H7 (cell line): ENCODE measurements around the gene LIX1. TPM values are rescaled to one million over a fixed set of nuclear protein-coding genes. Genes with fewer than 3 reads are reported as not detected.

ENCODE experiments used
- DNase-seq: peaks from one replicate; pipeline ENCODE4 v3.0.0; 2012
- H3K27me3 ChIP-seq: 2 replicates; pipeline ENCODE4 v1.6.0; 2011; ENCODE audit warnings: mild to moderate bottlenecking, low read length; ENCODE audit not compliant: control insufficient read depth, insufficient read depth
- H3K36me3 ChIP-seq: replicated peaks from 2 replicates; pipeline ENCODE4 v1.5.1; 2011; ENCODE audit warnings: low read length; ENCODE audit not compliant: control insufficient read depth, insufficient read depth
- H3K4me3 ChIP-seq: 2 replicates; pipeline ENCODE4 v1.5.1; 2011; ENCODE audit warnings: low read depth, mild to moderate bottlenecking, control low read depth, low read length, moderate library complexity; ENCODE audit not compliant: insufficient read depth
- total RNA-seq: library from RNA; depleted of rRNA; stranded (reverse); fragments of >200 nt; shearing (Covaris generic); gene quantifications from 2 replicates; pipeline ENCODE4 v1.2.3, GENCODE V29; 2014

Gene LIX1
- total RNA-seq, 1 experiment from 2014 or later: 0.14 TPM

GRCh38 chr5:97131139-97131710 is 11.2 kb downstream of the LIX1 start:
- Histone ChIP-seq H3K4me3 (no peak overlapping the region), H3K36me3 (no peaks in the 10 kb centered on the region), H3K27me3 (no peaks in the 10 kb centered on the region)
- DNase-seq: no peak

DNA sequence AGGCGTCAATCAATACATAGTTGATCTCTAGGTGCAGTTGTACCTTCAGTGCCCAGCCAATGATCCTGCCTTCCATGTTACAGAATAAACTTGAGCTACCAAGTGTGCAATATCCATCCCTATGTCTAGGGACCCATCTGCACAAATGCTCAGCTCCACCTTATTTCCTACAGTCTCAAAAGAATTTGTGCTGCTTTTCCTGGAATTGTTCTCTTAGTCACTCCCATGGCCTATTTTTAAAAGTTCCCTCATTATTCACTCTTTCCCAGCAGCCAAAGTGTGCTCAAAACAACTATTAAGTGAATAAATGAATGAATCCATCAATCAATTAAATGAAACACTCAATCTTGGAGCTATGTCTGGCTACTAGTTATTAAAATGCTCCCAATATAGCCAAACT is 14.7 kb downstream of the LIX1 start:
- Histone ChIP-seq H3K36me3 (no peaks in the 10 kb centered on the region), H3K27me3 (no peaks in the 10 kb centered on the region), H3K4me3 (no peak overlapping the region)
- no peak for DNase-seq

- no peaks in the 10 kb centered on the region for H3K27me3 ChIP-seq
- DNase-seq: no peak
Measured at GRCh38 chr5:97125125-97125683, 17.2 kb downstream of the LIX1 start.

GRCh38 chr5:97124335-97124734 is 18.1 kb downstream of the LIX1 start:
- H3K4me3 ChIP-seq: no peak overlapping the region
- H3K36me3 ChIP-seq: no peaks in the 10 kb centered on the region
- no peaks in the 10 kb centered on the region for H3K27me3 ChIP-seq
- DNase-seq: no peak

More at GRCh38 chr5:97125125-97125683, 17.2 kb downstream of the LIX1 start:
- H3K36me3 ChIP-seq: no peaks in the 10 kb centered on the region
- H3K4me3 ChIP-seq: no peak overlapping the region

DNA sequence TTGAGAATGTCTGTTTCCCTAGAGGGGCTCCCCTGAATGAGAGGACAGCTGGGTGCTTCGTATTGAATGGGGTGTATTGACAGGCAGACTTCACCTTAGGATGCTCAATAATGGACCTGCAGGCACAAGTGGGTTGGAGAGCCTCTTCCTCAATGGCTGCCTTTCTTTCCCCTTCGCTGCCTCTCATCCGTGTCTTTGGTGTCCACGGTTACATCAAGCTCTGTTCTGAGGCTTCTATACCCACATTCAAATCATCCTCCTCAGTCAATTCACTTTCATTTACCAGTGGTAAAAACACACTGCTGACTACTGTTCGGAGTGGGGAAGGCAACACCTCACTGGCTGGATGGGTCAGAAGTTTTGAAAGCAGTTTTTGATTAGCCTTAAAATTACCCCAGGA is 20.6 kb downstream of the LIX1 start:
- Histone ChIP-seq H3K4me3 (no peak overlapping the region), H3K36me3 (no peaks in the 10 kb centered on the region), H3K27me3 (no peaks in the 10 kb centered on the region)
- no peak for DNase-seq

DNA sequence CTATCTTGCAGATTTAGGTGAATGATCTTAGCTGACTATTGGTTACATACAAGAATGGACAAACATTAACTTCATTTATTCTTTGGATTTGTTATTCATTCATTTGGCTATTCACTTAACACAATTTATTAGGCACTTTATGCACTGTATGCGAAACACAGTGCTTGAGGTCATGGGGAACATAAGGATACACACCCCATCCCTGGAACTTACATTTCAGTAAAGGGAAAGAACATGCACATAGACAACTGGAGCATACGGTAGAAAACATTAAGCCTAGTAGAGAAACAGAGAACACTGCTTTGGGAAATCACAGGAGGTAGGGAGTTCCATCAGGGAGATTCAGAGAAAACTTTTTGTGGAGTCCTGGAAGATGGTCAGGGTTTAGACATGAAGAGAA is 22.2 kb downstream of the LIX1 start:
- Histone ChIP-seq H3K4me3 (no peak overlapping the region), H3K36me3 (no peaks in the 10 kb centered on the region), H3K27me3 (no peaks in the 10 kb centered on the region)
- DNase-seq: no peak

- H3K27me3 ChIP-seq: no peaks in the 10 kb centered on the region
- no peak overlapping the region for H3K4me3 ChIP-seq
- no peak for DNase-seq
- H3K36me3 ChIP-seq: no peaks in the 10 kb centered on the region
Measured at GRCh38 chr5:97119007-97119390, 23.4 kb downstream of the LIX1 start.

- Histone ChIP-seq H3K27me3 (no peaks in the 10 kb centered on the region), H3K4me3 (no peak overlapping the region), H3K36me3 (no peaks in the 10 kb centered on the region)
- DNase-seq: no peak
Measured at GRCh38 chr5:97118261-97119006, 24.0 kb downstream of the LIX1 start.

- Histone ChIP-seq H3K36me3 (no peaks in the 10 kb centered on the region), H3K27me3 (no peaks in the 10 kb centered on the region), H3K4me3 (no peak overlapping the region)
- DNase-seq: no peak
Measured at GRCh38 chr5:97115932-97116331, 26.5 kb downstream of the LIX1 start.

DNA sequence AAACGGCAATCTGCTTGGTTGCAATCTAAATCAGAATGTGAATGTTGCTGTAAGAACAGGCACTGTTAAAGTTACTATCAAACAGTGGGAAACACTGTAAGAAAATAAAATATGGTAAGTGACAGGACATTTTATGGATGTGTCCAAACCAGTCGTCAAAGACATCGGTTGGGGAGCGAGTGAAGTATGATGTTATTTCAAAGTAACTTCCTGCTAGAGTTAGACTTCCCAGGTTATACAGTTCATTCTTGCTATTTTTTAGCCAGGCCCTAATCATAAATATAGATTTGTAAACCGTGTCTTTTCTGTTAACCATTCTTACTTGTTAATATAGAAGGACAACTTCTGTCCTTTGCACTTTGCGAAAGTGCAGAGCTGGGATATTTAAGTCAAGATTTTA is 30.2 kb downstream of the LIX1 start:
- Histone ChIP-seq H3K4me3 (no peak overlapping the region), H3K36me3 (no peaks in the 10 kb centered on the region), H3K27me3 (no peaks in the 10 kb centered on the region)
- no peak for DNase-seq

GRCh38 chr5:97111616-97112015 is 30.8 kb downstream of the LIX1 start:
- no peak overlapping the region for H3K4me3 ChIP-seq
- DNase-seq: no peak
- no peaks in the 10 kb centered on the region for H3K27me3 ChIP-seq
- H3K36me3 ChIP-seq: no peaks in the 10 kb centered on the region

DNA sequence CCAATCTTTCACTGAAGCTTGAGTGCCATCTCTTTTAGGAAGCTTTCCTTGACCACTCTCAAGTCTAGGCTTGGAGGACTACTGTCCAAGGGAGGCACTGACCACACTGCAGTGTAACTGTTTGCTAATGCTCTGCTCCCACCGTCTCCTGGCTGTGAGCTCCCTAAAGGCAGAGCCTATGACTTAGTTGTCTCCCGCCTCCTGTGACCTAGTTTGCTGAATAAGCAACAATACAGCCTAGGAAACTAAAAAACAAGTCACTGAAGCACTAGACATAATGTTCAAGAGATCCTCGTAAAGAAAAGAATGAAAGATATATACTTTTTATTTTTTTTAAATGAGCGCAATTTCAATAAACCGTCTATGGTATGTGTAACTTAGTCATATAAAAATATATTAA is 31.4 kb downstream of the LIX1 start:
- Histone ChIP-seq H3K4me3 (no peak overlapping the region), H3K27me3 (no peaks in the 10 kb centered on the region), H3K36me3 (no peaks in the 10 kb centered on the region)
- no peak for DNase-seq

DNA sequence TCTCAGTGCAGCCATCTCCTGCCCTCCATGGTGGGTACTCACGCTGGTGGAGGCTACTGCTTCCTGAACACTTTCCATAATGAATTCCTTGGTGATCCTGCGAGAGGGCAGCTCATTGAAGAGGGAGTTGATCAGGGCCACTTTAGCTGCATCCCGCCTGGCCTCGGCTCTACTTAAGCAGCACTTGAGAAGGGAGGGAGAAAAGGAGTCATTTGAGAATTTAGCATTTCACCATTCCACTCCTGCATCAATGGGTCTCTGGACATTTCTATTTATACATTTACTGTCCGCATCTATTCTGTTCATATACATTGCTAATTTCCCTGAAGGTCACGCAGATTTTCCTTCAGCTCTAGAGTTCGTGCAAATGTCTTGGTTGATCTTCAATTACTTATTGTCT is 35.1 kb downstream of the LIX1 start:
- DNase-seq: no peak
- Histone ChIP-seq H3K36me3 (no peaks in the 10 kb centered on the region), H3K4me3 (no peak overlapping the region), H3K27me3 (no peaks in the 10 kb centered on the region)

GRCh38 chr5:97106216-97106581 is 36.2 kb downstream of the LIX1 start:
- H3K4me3 ChIP-seq: no peak overlapping the region
- H3K36me3 ChIP-seq: no peaks in the 10 kb centered on the region
- no peak for DNase-seq
- H3K27me3 ChIP-seq: no peaks in the 10 kb centered on the region

DNA sequence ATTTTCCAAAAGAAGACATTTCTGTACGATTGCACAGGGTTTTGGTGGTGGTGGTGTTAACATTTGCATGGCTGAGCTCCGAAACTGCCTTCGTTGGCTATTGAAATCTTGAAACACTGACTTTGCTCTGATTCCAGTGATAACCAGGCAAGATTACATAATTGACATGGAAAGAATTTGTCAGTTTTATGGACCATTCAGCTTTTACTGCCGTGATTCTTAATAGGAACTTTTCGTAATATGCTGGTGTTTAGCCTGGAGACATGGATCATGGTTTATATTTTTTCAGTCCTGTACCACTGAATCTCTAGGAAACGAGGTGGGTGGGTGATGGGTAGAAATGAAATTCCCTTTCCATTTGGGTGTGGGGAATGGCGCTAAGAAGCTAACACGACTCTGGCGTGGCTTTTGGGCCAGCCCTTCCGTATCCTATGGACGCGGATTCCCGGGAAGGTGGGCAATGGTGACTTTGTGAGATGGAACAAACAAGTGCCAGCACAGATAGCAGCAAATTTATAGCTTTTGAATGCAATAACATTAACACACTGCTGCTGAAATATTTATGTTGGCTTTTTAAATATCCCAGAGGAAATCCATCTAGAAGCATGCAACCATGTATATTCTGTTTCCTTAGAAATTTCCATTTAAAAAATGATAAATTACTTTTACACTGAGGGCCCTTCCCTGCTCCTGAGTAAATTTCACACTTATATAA is 36.8 kb downstream of the LIX1 start:
- no peak for DNase-seq
- H3K4me3 ChIP-seq: no peak overlapping the region
- H3K27me3 ChIP-seq: no peaks in the 10 kb centered on the region
- no peaks in the 10 kb centered on the region for H3K36me3 ChIP-seq
